ENCODE results near the gene AHNAK. TPM values are rescaled to one million over a fixed set of nuclear protein-coding genes. Genes with fewer than 3 reads are reported as not detected.
"Not testable (repeated sequence)": the region's sequence is repeated elsewhere in the genome, so short reads cannot be mapped to it uniquely, and the experiment has no call there.

The AHNAK gene
- total RNA-seq = 546 TPM

- DNase-seq (ENCODE audit: low spot score) = peak; percentile 89
Measured at GRCh38 chr11:62546244-62546928, at the start of gene AHNAK. AHNAK (minus strand) TSS chr11:62546806; CDS start chr11:62536098, 10,708 bp downstream.

- DNase-seq (ENCODE audit: low spot score) = no peak
Measured at GRCh38 chr11:62595124-62595523, 48.5 kb upstream of the AHNAK start.

GRCh38 chr11:62593434-62594044 lies 46.9 kb upstream of the AHNAK start:
- DNase-seq (ENCODE audit: low spot score) = peak; percentile 77

- DNase-seq (ENCODE audit: low spot score) = no peak
Measured at GRCh38 chr11:62592989-62593421, 46.4 kb upstream of the AHNAK start.

- no peak for DNase-seq (ENCODE audit: low spot score)
Measured at GRCh38 chr11:62592146-62592815, 45.7 kb upstream of the AHNAK start.

- DNase-seq (ENCODE audit: low spot score) = peak; percentile 98
Measured at GRCh38 chr11:62591448-62592145, 45.0 kb upstream of the AHNAK start, which contains the start of gene TUT1. TUT1 (minus strand) TSS chr11:62591523; CDS start chr11:62591485, 38 bp downstream.

- no peak for DNase-seq (ENCODE audit: low spot score)
Measured at GRCh38 chr11:62588966-62589637, 42.5 kb upstream of the AHNAK start.

GRCh38 chr11:62585356-62585755 lies 38.8 kb upstream of the AHNAK start:
- DNase-seq (ENCODE audit: low spot score) = not testable (repeated sequence)

- not testable (repeated sequence) for DNase-seq (ENCODE audit: low spot score)
Measured at GRCh38 chr11:62581735-62582134, 35.1 kb upstream of the AHNAK start.

- no peak for DNase-seq (ENCODE audit: low spot score)
Measured at GRCh38 chr11:62580959-62581715, 34.5 kb upstream of the AHNAK start.

- no peak for DNase-seq (ENCODE audit: low spot score)
Measured at GRCh38 chr11:62579252-62579651, 32.6 kb upstream of the AHNAK start.

- no peak for DNase-seq (ENCODE audit: low spot score)
Measured at GRCh38 chr11:62578541-62578940, 31.9 kb upstream of the AHNAK start.

GRCh38 chr11:62577046-62577714 lies 30.6 kb upstream of the AHNAK start:
- DNase-seq (ENCODE audit: low spot score) = no peak

- DNase-seq (ENCODE audit: low spot score) = no peak
Measured at GRCh38 chr11:62575837-62576236, 29.2 kb upstream of the AHNAK start.

- DNase-seq (ENCODE audit: low spot score) = no peak
Measured at GRCh38 chr11:62575156-62575555, 28.6 kb upstream of the AHNAK start.

GRCh38 chr11:62574363-62575071 lies 27.9 kb upstream of the AHNAK start:
- DNase-seq (ENCODE audit: low spot score) = no peak

- peak; percentile 99 for DNase-seq (ENCODE audit: low spot score)
Measured at GRCh38 chr11:62573592-62574362, 27.2 kb upstream of the AHNAK start, which contains the start of gene EEF1G. EEF1G (minus strand) TSS chr11:62573891; CDS start chr11:62573842, 49 bp downstream.

- DNase-seq (ENCODE audit: low spot score) = no peak
Measured at GRCh38 chr11:62573006-62573591, 26.5 kb upstream of the AHNAK start.
